GM12891 (cell line): ENCODE measurements around the gene LTO1.

Experiments used
- POLR2A ChIP-seq: IDR thresholded peaks from 2 replicates; pipeline ENCODE4 v1.6.1; 2011; ENCODE audit warnings: low read depth, low read length, control low read depth
- POLR2AphosphoS5 ChIP-seq: IDR thresholded peaks from 2 replicates; pipeline ENCODE4 v1.6.1; 2011; ENCODE audit warnings: low read depth, low read length, control low read depth

DNA sequence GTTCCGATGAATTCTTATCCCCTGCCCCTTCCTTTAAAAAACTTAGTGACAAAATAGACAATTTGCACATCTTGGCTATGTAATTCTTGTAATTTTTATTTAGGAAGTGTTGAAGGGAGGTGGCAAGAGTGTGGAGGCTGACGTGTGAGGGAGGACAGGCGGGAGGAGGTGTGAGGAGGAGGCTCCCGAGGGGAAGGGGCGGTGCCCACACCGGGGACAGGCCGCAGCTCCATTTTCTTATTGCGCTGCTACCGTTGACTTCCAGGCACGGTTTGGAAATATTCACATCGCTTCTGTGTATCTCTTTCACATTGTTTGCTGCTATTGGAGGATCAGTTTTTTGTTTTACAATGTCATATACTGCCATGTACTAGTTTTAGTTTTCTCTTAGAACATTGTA is 22.2 kb downstream of the LTO1 start:
- TF ChIP-seq POLR2AphosphoS5 (no peak), POLR2A (no peak)
